ENCODE results near the gene SORCS1.

DNA sequence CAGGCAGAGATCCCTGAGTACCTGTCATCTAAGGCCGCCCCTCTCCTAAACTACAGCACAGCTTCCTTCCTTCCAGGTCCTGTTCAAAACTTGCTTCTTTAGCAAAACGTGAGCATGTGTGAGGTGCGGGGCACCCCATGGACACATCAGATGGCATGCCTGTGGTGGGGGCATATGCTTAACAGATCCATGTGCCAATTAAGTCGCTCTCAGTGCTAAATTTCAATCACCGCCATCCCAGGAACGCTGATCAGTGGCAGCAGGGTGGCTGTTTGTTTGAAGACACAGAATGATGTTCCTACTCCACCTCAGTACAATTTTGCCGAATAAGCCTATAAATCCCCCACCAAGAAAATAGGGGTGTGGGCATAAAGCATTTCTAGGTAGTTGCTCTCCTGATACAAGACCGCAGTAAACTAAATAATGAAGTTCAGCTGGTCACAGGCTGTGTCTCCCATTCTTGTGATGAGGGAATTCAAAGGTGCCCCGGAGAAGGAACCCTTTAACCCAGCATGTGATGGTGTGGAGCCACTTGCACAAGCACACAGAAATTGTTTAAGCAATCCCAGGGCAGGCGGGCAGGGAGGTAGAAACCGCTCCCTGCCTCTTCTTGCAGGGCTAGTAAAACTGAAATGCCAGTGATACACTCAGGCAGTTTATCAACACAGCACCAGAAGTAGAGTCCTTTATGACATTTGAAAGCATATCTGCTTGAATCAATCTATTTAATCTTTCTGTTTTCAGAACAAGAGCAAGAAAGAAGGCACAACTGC, 205.7 kb downstream of the SORCS1 start:
- TF ChIP-seq CTCF (IDR thresholded peaks at IDR 0.05) (no peak), EZH2 (IDR thresholded peaks at IDR 0.05) (no peak)

All from neural progenitor cell (in vitro differentiated cells).